Measurements from ENCODE around the gene DHRS12.
A peak's percentile ranks its signal among the peaks of the same experiment; 100 is the strongest.
"Not testable (repeated sequence)": the region's sequence is repeated elsewhere in the genome, so short reads cannot be mapped to it uniquely, and the experiment has no call there.

DHRS12 gene

DNA sequence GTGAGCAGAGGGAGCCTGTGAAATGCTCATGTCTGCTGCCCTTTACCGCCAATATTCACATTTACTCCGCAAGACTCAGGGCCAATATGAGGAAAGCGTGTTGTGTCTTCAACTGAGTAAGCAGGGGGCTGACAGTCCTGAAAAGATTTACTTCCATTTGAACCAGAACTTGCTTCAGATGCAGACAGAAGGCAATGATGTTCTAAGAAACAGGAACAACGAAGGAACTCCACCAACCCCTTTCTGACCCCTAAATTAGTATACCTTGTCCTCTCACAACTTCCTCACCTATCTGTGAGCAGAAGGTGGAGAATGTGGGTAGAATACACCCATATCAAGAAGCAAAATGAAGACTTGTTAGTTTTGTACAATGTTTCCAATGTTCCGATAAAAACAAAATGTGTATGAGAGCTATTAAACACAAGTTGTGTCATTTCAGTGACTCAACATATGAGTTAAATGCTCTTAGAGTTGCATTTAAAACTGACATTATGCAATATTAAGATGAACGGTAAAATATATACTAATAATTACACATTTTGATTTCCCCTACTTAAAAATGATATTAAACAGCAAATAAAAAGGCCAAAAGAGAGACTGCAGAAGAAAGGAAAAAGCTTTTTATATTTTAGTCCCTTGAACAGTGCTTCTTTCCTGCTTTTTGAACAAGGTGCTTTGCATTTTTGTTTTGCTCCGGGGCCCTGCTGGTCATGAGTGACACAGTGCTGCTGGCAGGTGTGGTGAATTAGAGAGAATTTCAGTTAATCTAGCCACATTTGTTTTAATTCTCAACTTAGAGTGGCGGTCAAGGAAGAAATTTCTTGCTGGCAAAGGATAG, 25.0 kb upstream of the DHRS12 start:
- DNase-seq: no peak

DNA sequence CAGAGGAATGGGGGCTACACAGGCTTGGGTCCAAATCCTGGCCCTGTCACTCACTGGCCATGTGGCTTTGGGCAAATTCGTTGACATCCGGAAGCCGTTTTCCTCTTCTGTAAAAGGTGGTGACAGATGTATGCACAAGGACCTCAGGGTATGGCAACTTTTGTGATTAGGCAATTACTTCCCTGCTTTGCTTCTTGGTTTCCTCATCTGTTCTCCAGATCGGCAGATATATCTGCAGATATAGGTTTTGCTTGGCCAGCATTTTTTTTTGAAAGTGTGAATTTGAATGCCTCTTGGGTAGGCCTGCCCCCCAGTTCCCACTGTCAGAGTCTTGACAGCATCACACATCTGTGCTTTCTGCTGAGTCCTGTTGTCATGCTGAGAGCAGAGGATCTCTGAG, 23.3 kb upstream of the DHRS12 start:
- no peak for DNase-seq

DNA sequence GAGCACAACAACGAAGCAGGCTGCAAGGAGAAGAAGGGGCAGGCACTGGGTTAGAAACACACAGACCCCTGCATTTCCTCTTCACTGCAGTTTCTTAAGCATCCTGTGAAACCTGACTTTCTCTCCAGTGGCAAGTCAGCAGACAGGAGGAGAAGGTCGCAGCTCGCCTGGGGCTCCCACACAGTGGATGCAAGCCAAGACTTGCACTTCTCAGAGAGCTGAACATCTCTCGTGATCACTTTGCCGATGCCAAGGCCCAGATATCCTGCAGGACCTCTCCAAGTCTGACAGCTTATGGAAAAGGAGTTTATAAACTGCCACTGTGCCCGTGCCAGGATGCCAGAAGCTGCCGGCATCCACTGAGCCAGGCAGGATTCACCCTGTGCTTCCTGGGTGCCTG, 22.6 kb upstream of the DHRS12 start:
- no peak for DNase-seq

DNA sequence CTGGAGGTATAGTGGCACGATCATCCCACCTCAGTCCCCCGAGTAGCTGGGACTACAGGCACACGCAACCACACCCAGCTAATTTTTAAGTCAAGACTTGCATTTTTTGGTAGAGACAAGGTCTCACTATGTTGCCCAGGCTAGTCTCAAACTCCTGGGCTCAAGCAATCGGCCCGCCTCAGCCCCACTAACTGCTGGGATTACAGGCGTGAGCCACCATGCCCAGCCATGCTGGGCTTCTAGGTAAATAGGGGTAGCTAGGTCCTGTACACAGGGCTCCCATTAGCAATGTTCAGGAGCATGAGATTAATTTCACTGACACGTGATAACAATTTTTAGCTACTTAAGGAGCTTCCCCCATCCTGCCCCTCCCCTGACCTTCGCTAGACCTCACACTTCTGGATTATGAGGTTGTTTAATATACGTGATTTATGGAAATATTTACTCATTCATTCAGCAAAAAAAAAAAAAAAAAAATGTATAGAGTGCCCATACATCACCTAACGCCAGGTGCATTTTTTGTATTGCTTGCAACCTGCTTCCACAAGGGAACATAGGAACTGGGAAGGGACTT, 21.8 kb upstream of the DHRS12 start:
- DNase-seq: no peak

DNA sequence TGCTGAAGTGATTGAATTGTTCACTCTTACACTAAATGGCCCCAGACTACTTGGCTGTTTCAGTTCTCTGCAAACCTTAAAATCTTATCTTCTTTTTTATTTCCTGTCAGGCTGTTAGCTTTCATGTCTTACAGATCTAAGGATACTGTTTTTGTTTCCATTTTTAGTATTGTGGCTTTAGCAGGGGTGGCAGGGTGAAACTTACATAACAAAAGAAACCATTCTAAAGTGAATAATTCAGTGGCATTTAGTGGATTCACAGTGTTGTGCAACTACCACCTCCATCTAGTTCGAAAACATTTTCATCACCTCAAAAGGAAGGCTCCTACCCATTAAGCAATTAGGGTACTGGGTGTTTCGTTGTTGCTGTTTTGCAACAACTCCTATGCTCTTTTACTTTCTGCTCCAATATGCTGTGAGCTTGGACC, 21.2 kb upstream of the DHRS12 start:
- DNase-seq: no peak

DNA sequence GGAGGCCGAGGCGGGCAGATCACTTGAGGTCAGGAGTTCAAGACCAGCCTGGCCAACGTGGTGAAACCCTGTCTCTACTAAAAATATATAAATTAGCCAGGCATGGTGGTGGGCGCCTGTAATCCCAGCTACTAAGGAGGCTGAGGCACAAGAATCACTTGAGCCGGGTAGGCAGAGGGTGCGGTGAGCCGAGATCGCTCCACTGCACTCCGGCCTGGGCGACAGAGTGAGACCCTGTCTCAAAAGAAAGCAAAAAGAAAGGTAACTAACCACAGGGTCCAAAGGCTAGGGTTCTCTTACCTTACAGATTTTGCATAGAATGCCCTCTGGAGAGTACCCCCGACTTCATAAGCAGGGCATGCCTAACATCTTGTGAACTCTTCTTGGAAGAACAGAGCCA, 20.7 kb upstream of the DHRS12 start:
- DNase-seq: not testable (repeated sequence)

DNA sequence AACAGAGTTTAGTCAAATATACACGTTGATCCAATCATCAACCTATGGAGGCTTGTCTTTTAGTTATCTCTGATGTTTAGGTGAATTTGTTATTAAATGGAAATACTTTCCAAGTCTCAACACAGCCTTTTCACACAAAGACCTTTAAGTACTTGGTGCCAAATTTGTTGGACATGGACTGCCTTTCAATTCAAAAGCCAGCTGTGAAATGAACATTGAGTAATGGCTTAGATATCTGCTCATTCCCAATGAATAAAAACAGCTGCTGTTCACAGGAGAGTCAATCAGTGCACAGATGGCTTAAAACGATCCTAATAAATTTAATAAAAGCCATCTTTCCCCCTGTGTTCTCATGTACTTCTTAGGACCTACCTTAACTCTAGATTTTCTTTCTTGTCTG, 19.9 kb upstream of the DHRS12 start:
- no peak for DNase-seq

DNA sequence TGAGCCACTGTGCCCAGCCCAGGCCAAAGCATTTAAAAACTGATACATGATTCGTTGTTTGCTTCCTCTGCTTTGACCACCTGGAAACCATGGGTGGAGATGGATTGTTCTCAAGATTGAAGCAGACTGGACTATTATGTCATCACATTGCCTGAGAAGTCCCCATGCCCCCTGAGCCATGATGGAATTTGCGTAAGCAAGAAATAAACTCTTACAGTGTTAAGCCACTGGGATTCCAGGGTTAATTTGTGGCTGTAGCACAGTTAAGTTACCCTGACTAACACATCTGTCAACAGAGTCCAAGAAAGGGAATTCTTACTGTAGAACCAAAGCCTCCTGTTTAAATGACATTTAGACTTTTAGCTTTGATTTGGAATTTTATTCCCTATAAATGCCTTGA, 19.4 kb upstream of the DHRS12 start:
- DNase-seq: no peak

DNA sequence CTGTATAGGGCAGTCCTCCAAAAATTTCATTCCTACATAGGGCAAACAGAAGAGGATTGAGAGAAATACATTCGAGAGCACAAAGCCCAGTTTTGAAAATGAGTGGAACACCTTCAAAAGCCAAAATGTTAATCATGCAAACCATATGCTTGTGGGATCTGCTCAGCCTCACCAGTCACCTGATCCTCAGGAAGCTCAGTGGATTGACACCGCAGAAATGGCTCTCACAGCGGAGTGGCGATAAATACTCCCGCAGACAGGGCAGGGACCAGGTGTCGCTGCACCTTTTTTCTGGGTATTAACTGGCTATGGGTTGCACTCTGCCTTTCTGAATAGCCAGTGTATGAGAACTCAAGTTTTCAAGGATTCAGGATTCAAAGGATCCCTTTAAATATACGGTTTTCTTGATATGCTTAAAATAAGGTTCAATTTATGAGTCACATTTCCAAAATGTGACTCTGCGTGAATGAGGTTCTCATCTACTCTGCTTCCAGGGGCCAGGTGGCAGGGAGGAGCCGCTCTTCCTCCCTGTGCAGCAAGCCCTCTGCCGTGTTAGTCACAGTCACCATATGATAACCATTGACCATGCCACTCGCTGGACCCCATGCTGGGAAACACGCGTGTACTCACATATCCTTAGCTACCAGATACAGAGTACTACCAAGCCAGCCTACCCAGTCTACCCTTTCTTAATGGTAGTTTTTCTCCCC, 18.3 kb upstream of the DHRS12 start:
- no peak for DNase-seq

DNA sequence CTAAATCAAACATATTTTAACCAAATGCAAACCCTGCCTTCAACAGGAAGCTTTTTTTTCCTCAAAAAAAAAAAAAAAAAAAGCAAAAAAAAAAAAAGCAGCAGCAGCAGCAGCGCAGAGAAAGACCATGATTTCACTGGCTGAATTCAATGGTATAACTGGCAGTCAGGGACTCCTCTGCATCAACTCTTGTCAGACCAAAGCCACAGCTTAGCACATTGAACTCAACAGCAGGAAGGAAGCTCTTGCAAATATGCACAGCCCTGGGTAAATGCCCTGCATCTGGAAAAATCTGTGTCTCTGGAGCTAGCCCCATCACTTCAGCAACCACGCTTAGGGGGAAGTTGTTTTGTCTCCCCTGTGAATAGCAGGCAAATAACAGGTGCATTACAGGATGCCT, 17.6 kb upstream of the DHRS12 start:
- DNase-seq: no peak

DNA sequence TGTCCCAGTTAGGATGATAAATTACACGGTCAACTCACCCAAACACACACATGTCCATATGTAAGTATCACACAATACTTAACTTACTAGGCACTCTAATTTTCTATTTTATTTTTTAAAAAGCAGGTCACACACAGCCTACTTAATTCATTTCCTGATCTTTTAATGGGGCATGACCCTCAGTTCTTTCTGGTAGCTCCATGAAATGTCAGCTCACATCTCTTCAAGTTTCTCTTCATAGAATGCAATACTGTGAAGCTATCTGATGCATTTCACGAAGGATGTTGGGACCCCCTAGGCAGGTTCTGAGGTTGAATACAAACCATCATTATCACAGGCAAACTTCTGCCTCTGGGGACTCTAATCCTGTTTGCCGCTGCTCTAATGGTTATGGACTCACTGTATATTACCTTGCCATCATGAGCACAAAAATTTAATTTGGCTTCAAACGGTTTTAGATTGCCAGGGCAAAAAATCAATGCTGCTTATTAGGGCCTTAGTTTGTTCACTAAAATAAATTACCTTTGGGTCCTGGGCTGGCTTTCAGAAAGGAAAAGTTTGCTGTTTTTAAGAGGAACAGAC, 16.1 kb upstream of the DHRS12 start:
- no peak for DNase-seq

DNA sequence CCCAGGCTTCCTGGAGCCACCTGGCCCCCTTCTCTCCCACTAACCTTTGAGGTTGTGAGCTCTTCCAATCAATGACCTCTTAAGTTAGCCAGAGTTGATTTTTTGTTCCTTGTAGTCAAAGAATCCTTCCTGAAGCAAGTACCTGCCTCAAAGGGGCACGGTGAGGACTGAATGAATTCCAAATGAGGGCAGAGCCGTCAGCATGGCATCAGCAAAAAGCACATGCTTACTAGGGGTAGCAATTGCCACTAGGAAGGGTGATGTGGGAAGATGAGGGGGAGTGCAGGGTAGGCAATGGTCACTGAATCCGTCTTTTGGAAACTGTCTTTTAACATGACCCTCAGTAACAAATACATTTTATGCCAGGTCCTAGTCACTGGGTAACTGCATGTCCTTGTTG, 15.6 kb upstream of the DHRS12 start:
- no peak for DNase-seq

DNA sequence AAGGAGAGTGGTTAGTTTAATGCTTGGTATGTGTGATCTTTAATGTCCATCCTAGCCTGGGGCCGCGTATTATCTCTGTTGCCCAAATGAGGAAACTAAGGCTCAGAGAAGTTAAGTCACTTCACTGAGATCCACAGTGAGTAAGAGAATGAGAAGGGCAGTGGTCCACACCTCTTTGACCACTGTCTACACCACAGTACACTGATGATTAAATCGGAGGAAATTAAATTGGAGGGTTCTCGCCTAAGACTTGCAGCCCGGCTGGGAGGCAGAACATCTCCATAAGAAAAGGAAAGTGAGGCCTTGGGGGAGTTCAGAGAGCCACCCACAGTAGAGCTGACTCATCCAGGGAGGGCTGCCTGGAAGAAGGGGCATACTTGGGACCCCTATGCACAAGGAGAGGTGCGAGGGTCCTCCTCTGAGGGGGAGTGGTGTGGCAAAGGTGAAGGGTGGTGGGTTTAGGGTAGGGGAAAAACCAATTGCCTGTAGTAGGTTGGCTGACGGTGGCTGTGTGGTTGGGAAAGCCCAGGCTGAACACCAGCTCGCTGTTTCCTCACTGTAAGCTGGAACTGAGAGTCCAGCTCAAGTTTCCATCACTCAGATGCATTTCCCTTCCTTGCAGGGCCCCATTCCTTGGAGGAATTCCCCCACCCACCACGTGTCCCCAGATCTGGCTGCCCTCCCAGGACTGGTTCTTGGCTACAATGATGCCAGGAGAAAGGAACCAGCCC, 15.0 kb upstream of the DHRS12 start:
- DNase-seq: peak in 24 of 56 donors; percentile 8 to 64 (median 30)

DNA sequence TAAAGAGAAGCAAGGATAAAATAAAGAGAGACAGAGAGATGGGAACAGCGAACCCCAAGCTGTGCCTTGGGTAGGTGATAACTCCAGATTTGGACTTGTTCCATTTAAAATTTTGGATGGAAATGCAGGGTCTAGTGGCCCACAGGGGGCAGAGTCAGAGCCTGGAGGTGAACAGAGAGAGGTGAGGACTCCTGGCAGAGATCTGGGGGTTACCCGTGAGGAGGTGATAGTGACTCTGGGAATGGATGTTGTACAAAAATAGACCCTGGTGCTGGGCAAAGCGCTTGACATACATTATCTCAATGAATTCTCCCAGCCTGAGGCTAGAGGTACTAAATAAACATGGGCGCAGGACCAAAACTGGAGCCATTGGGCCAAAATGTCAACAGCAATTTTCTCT, 14.3 kb upstream of the DHRS12 start:
- DNase-seq: no peak

DNA sequence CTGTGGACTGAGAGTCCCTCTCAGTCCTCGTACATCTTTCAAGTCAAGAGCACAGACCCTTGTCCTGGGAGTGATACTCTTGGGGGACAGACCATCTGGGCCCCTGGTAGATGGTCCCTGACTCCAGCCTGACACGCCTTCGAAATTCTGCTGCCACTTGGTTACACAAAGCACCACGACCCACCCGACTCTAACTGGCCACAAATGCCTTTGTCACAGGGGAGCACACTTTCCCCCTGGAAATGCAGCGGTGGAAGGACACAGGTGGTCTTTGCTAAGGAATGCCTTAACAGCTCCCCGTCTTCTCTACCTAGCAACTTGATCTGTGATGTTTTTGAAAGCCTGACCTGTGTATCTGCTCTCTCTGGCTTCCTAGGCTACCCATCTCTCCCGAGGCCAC, 13.8 kb upstream of the DHRS12 start:
- no peak for DNase-seq

DNA sequence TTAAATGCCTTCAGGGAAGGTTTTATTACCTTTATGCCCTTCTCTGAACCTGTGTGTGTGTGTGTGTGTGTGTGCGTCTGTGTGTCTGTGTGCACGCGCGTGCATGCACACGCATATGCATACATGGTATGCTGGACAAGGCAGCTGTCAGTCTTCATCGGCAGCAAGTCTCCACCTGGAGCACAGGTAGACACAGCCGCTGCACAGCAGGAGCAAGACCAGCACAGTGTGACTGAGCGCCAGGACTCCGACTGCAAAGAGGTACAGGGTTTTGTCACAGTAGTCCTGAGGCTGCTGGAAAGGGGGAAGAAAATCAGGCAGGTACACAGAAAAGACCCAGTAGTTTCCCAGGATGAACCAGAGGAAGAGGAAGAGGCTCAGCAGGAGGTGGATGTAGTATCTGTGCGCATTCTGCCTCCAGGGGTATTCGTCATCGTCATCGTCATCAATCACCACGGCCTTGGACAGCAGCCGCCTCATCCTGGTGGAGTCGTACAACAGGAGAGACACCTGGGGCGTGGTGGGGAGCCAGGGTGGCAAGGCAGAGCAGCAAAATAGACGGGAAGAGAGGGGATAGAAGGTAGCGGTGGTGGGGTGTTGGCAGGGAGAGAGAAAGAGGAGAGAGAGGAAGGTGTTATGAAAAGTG, 12.8 kb upstream of the DHRS12 start:
- peak in 2 of 56 donors; percentile 3 to 18 for DNase-seq

DNA sequence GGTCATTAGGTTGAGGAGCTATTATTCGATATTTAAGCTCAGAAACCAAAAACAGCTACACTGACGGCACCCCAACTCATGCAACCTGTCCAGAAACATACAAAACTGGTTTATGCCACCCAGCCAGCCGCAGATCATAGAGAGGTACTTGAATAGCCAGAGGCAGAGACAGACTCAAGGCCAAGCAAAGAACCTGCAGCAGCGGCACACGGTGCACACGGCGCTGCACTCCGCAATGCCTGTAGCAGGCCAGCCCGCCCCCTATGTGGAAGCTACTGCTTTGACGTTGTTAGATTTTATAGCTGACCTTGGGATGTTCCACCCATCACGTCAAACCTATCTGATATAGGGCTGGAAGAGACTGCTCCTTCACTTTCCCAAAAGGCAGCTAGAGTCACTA, 11.9 kb upstream of the DHRS12 start:
- DNase-seq: no peak

DNA sequence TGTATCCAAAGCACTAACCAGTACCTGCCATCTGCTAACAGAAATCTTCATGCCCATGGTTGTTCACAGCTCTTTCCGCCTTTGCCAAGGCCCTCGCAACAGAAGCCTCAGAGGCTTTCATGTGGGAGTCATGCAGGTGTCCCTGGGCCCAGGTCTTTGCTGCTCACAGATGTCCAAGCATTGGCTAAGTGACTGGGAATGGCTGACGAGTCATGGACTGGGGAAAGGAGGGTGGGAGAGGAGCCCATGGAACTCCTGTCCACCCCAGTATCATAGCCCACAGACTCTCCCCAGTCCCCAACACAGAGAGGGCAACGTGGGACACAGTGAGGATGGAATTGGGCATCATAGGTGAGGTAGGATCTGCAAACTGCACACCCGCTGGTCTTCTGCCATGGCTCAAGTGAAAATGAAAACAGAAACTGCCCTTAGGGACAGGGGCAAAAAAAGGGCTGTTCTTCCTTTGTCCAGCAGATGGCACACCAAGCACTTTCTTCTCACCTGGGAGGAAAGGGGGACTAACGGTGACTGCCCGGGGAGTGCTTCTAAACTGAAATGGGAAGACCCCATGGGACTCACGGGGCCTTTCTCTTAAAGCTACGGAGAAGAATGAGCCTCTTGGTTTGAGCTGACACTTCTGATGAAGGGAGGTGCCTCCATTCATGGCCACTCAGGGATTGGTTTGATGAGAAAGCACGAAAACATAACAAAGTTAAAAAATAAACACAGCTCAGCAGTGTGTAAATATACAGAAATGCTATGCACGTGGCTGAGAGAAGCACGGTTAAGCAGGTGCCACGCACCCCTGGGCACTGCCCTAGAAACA, 11.1 kb upstream of the DHRS12 start:
- DNase-seq: peak in 27 of 56 donors; percentile 7 to 70 (median 25)

DNA sequence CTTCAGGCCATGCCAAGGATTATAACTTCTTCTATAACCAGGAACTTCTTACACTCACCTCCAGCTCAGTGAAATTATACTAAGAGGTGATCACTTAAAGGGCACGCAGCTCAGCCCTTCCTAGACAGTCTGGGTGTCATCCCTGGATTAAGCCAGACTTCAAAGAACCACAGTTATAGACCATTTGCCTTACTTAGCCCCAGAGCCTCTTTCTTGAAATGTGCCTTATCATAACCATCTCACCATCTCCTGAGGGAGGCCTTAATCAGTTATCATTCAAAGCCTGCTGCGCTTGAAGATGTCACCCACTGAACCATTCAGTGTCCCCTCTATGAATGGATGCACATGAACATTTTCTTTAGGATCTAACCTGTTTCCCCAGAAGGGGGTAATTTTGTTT, 10.1 kb upstream of the DHRS12 start:
- DNase-seq: no peak

DNA sequence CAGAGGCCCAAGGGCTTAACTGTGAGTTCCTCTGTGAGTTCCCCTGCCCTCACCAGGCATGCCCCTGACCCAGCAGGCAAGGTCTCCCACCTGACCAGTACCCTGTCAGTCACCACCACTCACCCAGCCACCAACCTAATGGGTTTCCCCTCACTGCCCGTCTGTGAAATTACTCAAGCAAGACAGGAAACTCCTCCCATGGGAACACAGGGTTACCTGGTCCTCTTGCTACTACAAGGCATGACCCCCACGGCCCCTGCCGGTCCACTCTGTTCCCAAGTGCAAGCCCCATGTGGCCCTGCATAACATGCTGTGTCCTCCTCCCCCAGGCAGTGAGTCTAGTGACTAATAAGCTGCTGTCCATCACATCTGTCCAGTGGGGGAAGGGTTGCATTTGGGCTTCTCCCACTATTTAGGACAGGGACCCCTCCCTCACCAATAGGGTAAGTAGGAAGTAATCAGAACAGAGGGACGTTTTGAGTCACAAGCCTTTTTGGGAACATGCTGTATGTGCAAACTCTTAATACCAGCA, 8.0 kb upstream of the DHRS12 start:
- DNase-seq: no peak

All from nucleus accumbens (tissue), 56 donors.